Transverse colon (tissue), 4 donors: ENCODE data around the gene AVPI1.
"Not testable (repeated sequence)": the region's sequence is repeated elsewhere in the genome, so short reads cannot be mapped to it uniquely, and the experiment has no call there.

Source experiments
- EP300 ChIP-seq: sonication (generic); formaldehyde crosslinking; IDR thresholded peaks from one replicate; pipeline ENCODE4 v1.6.1; 2017; ENCODE audit warnings: antibody characterized with exemption, low read depth
- POLR2A ChIP-seq: fragments of 450-650 bp; IDR thresholded peaks from one replicate; pipeline ENCODE4 v1.6.1; 2016; ENCODE audit warnings: antibody characterized with exemption, mild to moderate bottlenecking, moderate library complexity
- POLR2AphosphoS5 ChIP-seq, 3 donors: sonication (generic); formaldehyde crosslinking; IDR thresholded peaks; one replicate each; pipeline ENCODE4 v1.6.1; 2016; ENCODE audit warnings: antibody characterized with exemption in 3 of 3
- TF ChIP-seq, protein P1 (sequence below), 5 experiments: fragments of 200-600 bp in 3 of 5; fragments of 450-650 bp in 2 of 5; sonication (generic) in 3 of 5; IDR thresholded peaks; 1 replicate in 2 of 5; 2 replicates in 3 of 5; pipeline ENCODE4 v1.5.1; 2016 to 2017; ENCODE audit warnings: antibody characterized with exemption in 5 of 5, inconsistent platforms in 3 of 5, mild to moderate bottlenecking in 2 of 5, moderate library complexity in 1 of 5

DNA sequence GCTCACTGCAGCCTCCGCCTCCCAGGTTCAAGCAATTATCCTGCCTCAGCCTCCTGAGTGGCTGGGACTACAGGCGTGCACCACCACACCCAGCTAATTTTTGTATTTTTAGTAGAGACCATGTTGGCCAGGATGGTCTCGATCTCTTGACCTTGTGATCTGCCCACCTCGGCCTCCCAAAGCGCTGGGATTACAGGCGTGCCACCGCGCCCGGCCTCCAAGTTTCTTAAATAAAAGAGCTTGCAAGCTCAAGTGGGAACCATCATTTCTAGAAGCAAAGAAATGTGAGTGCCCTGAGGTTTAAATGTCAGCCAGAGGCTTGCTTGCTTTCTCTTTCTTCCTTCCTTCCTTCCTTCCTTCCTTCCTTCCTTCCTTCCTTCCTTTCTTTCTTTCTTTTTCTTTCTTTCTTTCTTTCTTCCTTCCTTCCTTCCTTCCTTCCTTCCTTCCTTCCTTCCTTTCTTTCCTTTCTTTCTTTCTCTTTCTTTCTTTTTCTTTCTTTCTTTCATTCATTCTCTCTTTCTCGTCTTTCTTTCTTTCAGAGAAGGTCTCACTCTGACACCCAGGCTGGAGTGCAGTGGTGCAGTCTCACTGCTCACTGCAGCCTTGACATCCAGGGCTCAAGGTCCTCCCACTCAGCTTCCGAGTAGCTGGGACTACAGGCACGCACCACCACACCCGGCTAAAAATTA, 44.4 kb downstream of the AVPI1 start:
- TF ChIP-seq, protein P1, sequence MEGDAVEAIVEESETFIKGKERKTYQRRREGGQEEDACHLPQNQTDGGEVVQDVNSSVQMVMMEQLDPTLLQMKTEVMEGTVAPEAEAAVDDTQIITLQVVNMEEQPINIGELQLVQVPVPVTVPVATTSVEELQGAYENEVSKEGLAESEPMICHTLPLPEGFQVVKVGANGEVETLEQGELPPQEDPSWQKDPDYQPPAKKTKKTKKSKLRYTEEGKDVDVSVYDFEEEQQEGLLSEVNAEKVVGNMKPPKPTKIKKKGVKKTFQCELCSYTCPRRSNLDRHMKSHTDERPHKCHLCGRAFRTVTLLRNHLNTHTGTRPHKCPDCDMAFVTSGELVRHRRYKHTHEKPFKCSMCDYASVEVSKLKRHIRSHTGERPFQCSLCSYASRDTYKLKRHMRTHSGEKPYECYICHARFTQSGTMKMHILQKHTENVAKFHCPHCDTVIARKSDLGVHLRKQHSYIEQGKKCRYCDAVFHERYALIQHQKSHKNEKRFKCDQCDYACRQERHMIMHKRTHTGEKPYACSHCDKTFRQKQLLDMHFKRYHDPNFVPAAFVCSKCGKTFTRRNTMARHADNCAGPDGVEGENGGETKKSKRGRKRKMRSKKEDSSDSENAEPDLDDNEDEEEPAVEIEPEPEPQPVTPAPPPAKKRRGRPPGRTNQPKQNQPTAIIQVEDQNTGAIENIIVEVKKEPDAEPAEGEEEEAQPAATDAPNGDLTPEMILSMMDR (IDR thresholded peaks at IDR 0.05), result not testable (repeated sequence)
- not testable (repeated sequence) for TF ChIP-seq POLR2AphosphoS5 (IDR thresholded peaks at IDR 0.05); POLR2A; EP300
